Stimulated activated CD4-positive, alpha-beta T cell treated with anti-CD3 and anti-CD28 coated beads, Interleukin-1b, Interleukin-23, amount 100 ng/mL, for 24 hours (primary cell): ENCODE data around the gene CRACR2B.

Source experiments
- DNase-seq, 4 experiments: peaks; one replicate each; pipeline ENCODE4 v3.0.0-alpha.2; 2020; ENCODE audit warnings: low read depth in 4 of 4, low spot score in 1 of 4

Gene CRACR2B

DNA sequence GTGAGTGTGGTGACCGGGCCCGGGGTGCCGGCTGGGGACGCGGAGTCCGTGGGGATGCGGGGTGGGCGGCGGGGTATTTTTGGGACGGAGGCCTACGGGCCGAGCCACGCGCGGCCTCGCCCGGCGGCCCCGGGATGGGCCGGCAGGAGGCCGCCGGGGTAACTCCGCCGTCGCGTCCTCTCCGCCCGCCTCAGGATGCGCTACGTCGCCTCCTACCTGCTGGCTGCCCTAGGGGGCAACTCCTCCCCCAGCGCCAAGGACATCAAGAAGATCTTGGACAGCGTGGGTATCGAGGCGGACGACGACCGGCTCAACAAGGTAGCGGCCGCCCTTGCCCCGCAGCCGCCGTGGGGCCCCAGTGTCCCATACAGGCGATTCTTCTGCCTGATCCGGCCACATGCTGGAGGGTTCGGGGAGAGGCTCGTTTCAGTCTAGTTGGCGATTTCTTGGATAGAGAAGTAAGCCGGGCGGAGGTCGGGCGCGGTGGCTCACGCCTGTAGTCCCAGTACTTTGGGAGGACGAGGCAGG lies 17.6 kb upstream of the CRACR2B start:
- DNase-seq: no peak

DNA sequence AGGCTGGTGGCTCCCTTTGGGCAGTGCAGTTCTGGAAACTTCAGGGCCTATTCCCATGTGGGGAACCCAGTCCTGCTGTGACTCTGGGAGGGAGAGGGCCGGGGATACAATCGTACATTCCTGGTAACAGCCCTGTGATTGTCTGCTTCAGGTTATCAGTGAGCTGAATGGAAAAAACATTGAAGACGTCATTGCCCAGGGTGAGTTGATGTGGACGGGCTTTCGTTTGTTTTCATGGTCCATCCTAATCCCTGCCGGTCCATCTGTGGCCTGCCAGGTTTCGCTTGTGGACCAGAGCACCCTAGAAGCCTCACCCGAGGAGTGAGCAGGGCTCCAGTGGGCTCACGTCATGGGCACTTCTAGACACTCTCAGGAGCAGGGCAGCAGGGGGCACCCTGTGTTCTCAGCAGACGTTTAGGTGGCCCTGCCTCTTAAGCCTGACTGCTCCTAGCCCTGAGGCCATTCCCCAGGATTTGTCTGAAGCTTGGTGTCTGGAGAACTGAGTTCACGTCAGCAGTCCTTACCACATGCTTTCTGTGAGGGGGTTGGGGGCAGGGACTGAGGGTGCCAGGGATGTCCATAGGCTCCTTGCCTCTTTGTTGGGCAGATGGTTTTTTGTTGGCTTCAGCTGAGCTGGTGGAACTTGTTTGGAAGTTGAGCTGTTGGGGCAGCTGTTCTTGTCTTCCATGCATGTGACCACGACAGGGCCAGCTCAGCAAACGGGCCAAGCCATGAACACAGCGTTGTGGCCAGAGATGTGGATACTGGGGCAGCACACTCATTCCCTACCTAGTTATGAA lies 16.1 kb upstream of the CRACR2B start:
- DNase-seq: no peak

DNA sequence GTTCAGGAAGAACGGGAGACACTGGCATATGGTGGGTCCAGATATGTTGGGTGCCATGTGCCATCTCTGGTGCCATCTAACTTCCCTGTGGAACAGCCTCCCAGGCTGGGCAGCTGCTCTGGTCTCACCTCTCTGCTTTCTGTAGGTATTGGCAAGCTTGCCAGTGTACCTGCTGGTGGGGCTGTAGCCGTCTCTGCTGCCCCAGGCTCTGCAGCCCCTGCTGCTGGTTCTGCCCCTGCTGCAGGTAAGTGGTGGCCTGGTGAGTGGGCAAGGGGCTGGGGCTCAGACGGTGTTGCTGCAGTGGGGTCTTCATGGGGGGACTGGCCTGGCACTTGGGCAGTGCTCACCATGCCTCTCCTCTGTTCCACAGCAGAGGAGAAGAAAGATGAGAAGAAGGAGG lies 15.3 kb upstream of the CRACR2B start:
- no peak for DNase-seq

GRCh38 chr11:813072-813455 lies 14.7 kb upstream of the CRACR2B start:
- no peak for DNase-seq

DNA sequence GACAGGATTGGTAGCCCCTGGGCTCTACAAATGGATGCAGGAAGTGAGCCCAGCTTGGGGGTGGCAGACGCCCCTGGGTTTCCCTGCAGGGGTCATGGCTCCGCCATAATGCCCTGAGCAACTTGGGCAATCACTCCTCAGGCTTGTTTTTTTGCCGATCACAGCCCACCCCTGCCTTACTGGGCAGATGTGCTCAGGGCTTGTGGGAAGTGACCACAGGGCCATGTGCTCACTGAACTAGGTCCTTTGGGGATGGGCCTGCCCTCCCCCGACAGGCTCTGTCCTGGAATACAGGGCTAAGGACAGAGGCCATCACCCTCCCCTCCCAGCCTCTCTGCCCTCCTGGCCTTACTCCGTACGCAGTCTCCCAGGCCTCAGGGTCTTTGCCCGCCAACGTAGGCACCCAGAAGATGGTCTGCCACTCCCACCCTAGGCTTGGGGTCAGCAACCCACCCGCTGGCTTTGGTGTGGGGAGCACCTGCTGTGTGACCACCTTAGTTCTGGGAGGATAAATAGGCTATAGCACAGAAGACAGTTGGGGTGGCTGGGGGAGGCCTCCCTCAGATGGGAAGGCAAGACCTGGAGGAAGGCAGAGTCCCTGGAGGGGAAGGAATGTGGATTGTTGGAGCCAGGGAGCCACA lies 14.1 kb upstream of the CRACR2B start:
- no peak for DNase-seq

DNA sequence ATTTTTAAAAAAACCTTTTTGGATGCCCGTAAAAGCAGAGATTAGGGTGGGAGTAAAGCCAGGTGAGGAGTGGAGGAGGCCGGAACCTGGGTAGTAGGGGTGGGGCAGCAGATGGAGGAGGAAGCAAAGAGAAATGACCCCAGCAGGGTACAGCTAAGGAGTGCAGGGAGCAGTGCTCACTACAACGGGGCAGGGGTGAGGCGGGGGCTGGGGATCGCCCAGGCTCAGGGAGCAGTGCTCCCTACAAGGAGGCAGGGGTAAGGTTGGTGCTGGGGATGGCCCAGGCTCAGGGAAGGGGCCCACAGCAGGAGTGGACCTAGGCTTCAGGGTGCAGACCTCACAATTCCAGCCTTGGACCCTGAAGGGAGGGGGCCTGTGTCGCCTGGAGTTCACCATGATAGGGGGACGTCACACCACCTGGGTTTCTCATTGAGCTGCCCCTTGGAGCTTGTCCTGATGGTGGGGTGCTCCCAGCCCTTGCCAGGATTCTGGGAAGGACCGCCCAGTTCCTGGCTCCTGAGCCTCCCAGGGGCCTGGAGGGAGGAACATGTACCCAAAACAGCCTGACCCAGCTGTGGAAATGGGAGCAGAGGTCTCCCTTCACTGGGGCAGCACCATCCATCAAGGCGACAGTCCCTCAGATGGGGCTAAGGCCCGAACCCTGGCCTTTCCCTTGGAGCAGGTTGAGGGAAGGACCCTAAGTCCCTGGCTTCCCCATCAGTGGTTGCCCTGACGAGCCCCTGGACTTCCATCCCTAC lies 11.9 kb upstream of the CRACR2B start:
- DNase-seq: no peak

- no peak for DNase-seq
Observed at GRCh38 chr11:816433-816779, 11.3 kb upstream of the CRACR2B start.

- no peak for DNase-seq
Observed at GRCh38 chr11:818396-819128, 9.2 kb upstream of the CRACR2B start, which contains the start of gene PNPLA2. PNPLA2 (plus strand) TSS chr11:818914; CDS start chr11:819719, 805 bp downstream.

DNA sequence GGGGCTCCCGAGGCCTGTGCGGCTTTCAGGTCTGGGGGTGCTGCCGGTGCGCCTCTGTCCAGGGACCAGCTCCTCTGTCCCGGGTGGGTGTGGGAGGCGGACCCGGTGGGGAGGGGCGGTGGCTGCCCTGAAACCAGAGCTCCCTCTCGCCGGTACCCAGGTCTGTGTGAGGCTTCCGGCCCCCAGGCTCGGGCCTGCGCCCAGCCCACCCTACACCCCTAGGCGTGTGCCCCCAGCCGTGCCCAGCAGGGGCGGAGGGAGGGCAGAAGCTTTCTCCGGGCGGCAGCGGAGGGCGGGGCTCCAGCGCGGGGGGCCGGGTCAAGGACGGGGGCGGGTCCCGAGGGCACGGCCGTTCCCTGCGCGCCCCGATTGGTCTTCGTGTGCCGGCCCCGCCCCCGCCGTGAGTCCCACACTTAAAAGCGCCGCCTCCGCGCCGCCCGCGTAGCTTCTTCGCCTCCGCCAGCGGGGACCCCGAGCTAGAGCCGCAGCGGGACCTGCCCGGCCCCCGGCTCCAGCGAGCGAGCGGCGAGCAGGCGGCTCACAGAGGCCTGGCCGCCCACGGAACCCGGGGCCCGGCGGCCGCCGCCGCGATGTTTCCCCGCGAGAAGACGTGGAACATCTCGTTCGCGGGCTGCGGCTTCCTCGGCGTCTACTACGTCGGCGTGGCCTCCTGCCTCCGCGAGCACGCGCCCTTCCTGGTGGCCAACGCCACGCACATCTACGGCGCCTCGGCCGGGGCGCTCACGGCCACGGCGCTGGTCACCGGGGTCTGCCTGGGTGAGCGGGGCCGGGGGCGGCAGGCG lies 8.4 kb upstream of the CRACR2B start:
- peak; percentile 84 to 91 (median 87) for DNase-seq

DNA sequence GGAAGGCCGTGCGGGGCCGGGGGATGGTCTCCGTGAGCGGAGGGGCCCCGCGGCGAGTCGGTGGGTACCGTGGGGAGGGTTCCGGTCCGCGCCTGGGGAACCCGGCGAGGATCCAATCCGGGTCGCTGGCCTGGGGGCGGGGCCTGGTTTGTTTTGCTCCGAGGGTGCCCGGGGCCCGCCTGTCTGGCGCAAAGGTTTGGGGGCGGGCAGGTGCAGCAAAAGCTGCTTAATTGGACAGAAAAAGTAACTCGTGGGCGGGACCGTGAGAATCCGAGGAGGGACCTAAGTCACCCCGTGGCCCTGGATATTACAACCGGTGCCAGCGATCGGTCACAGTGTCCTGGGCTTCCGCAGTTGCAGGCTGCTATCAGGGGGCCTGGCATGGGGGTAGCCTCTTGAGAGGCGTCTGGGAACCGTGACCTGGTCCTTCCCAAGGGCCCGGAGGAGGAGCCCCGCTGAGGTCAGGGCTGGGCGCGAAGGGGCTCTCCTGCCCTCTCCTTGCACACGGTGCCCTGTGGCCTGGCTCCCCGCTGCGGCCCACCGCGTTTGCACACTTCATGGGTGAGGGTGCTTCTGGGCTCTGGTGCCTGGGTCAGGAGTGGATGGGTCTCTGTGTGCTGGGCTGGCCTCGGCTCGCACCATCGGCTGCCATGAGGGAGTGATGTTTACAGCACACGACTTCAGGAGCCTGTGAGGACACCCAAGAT lies 7.6 kb upstream of the CRACR2B start:
- DNase-seq: peak; percentile 78 to 94 (median 82)

- DNase-seq: no peak
Observed at GRCh38 chr11:820655-821511, 6.8 kb upstream of the CRACR2B start.

GRCh38 chr11:821512-822371 lies 6.0 kb upstream of the CRACR2B start:
- no peak for DNase-seq

GRCh38 chr11:823441-824291 lies 4.1 kb upstream of the CRACR2B start:
- DNase-seq: no peak

- DNase-seq: no peak
Observed at GRCh38 chr11:824292-824880, 3.3 kb upstream of the CRACR2B start.

GRCh38 chr11:824942-825341 lies 2.8 kb upstream of the CRACR2B start:
- DNase-seq: no peak
